Astrocyte (in vitro differentiated cells and primary cell): ENCODE results near the gene C10orf120. TPM values are rescaled to one million over a fixed set of nuclear protein-coding genes. Genes with fewer than 3 reads are reported as not detected.

Experiments
- DNase-seq: peaks from one replicate; pipeline ENCODE4 v3.0.0-alpha.2; 2010; ENCODE audit warnings: low read depth
- FAIRE-seq: peaks from 2 replicates; lab custom pipeline; 2011; peaks lifted over from hg19 to GRCh38; lab: Jason Lieb, UNC
- H2AFZ ChIP-seq: 2 replicates; pipeline ENCODE4 v1.6.0; 2012; ENCODE audit warnings: low read depth, low read length, inconsistent platforms
- H3K27ac ChIP-seq: 2 replicates; pipeline ENCODE4 v1.5.1; 2011; ENCODE audit warnings: low read depth, low read length, inconsistent platforms
- H3K27me3 ChIP-seq: 2 replicates; pipeline ENCODE4 v1.6.0; 2011; ENCODE audit warnings: low read length, inconsistent platforms; ENCODE audit not compliant: insufficient read depth
- H3K36me3 ChIP-seq: 2 replicates; pipeline ENCODE4 v1.5.1; 2011; ENCODE audit warnings: low read length, inconsistent platforms; ENCODE audit not compliant: insufficient read depth
- H3K4me1 ChIP-seq: 2 replicates; pipeline ENCODE4 v1.5.1; 2011; ENCODE audit warnings: low read length, inconsistent platforms; ENCODE audit not compliant: insufficient read depth
- H3K4me2 ChIP-seq: 2 replicates; pipeline ENCODE4 v1.6.0; 2012; ENCODE audit warnings: low read length, inconsistent platforms
- H3K4me3 ChIP-seq: 2 replicates; pipeline ENCODE4 v1.5.1; 2011; ENCODE audit warnings: low read depth, mild to moderate bottlenecking, low read length, inconsistent platforms; ENCODE audit not compliant: insufficient read depth
- H3K79me2 ChIP-seq: 2 replicates; pipeline ENCODE4 v1.6.0; 2012; ENCODE audit warnings: mild to moderate bottlenecking, low read length, inconsistent platforms; ENCODE audit not compliant: insufficient read depth
- H3K9ac ChIP-seq: 2 replicates; pipeline ENCODE4 v1.6.0; 2012; ENCODE audit warnings: mild to moderate bottlenecking, low read length, inconsistent platforms
- H3K9me3 ChIP-seq: 2 replicates; pipeline ENCODE4 v1.5.1; 2012; ENCODE audit warnings: low read depth, mild to moderate bottlenecking, low read length, inconsistent platforms; ENCODE audit not compliant: insufficient read depth
- H4K20me1 ChIP-seq: 2 replicates; pipeline ENCODE4 v1.6.0; 2012; ENCODE audit warnings: low read length, inconsistent platforms; ENCODE audit not compliant: insufficient read depth
- H3K27ac Mint-ChIP-seq: one replicate; pipeline ENCODE4 v1.8.0; 2021; ENCODE audit warnings: mild to moderate bottlenecking, mixed read lengths; ENCODE audit not compliant: unreplicated experiment
- H3K27me3 Mint-ChIP-seq: one replicate; pipeline ENCODE4 v1.8.0; 2021; ENCODE audit warnings: low read depth, mixed read lengths; ENCODE audit not compliant: unreplicated experiment
- H3K36me3 Mint-ChIP-seq: one replicate; pipeline ENCODE4 v1.8.0; 2021; ENCODE audit warnings: low read depth, mixed read lengths; ENCODE audit not compliant: unreplicated experiment
- H3K4me1 Mint-ChIP-seq: one replicate; pipeline ENCODE4 v1.8.0; 2021; ENCODE audit warnings: low read depth, mixed read lengths; ENCODE audit not compliant: unreplicated experiment
- H3K4me3 Mint-ChIP-seq: one replicate; pipeline ENCODE4 v1.8.0; 2021; ENCODE audit warnings: mild to moderate bottlenecking, moderate library complexity, mixed read lengths; ENCODE audit not compliant: unreplicated experiment
- H3K9me3 Mint-ChIP-seq: one replicate; pipeline ENCODE4 v1.8.0; 2021; ENCODE audit warnings: mild to moderate bottlenecking, mixed read lengths; ENCODE audit not compliant: unreplicated experiment
- EZH2 ChIP-seq: IDR thresholded peaks from 2 replicates; pipeline ENCODE4 v1.6.1; 2012; ENCODE audit warnings: mild to moderate bottlenecking, low read length, inconsistent platforms; ENCODE audit not compliant: insufficient read depth
- total RNA-seq: library from RNA; stranded (reverse); gene quantifications from 2 replicates; pipeline ENCODE4 v1.2.1, GENCODE V29; 2021
- TF ChIP-seq, protein P1 (sequence below): IDR thresholded peaks from 2 replicates; pipeline ENCODE4 v1.5.1; 2011; ENCODE audit warnings: low read depth, mild to moderate bottlenecking, inconsistent platforms, low read length, moderate library complexity; ENCODE audit not compliant: insufficient read depth

The C10orf120 gene
- total RNA-seq, 1 donor from 2014 or later: not detected

- DNase-seq (no peak), FAIRE-seq (no peak)
- Histone ChIP-seq H3K4me2 (no peak overlapping the region), H3K9ac (no peak overlapping the region), H3K27me3 (peaks cover 7% of the 10 kb centered on the region), H3K79me2 (no peaks in the 10 kb centered on the region), H3K9me3 (no peaks in the 10 kb centered on the region), H3K4me1 (no peaks in the 10 kb centered on the region), H2AFZ (no peak overlapping the region), H3K36me3 (no peaks in the 10 kb centered on the region), H4K20me1 (no peaks in the 10 kb centered on the region), H3K27ac (no peak overlapping the region), H3K4me3 (no peak overlapping the region)
- TF ChIP-seq, protein P1, sequence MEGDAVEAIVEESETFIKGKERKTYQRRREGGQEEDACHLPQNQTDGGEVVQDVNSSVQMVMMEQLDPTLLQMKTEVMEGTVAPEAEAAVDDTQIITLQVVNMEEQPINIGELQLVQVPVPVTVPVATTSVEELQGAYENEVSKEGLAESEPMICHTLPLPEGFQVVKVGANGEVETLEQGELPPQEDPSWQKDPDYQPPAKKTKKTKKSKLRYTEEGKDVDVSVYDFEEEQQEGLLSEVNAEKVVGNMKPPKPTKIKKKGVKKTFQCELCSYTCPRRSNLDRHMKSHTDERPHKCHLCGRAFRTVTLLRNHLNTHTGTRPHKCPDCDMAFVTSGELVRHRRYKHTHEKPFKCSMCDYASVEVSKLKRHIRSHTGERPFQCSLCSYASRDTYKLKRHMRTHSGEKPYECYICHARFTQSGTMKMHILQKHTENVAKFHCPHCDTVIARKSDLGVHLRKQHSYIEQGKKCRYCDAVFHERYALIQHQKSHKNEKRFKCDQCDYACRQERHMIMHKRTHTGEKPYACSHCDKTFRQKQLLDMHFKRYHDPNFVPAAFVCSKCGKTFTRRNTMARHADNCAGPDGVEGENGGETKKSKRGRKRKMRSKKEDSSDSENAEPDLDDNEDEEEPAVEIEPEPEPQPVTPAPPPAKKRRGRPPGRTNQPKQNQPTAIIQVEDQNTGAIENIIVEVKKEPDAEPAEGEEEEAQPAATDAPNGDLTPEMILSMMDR: no peak
- TF ChIP-seq EZH2: no peak
- H3K27ac Mint-ChIP-seq: no peak overlapping the region
- H3K4me3 Mint-ChIP-seq: no peak overlapping the region
- no peaks in the 10 kb centered on the region for H3K36me3 Mint-ChIP-seq
- H3K27me3 Mint-ChIP-seq: peaks cover 4% of the 10 kb centered on the region
- peaks cover 5% of the 10 kb centered on the region for H3K9me3 Mint-ChIP-seq
- H3K4me1 Mint-ChIP-seq: no peaks in the 10 kb centered on the region
Measured at GRCh38 chr10:122710576-122710975, 10.9 kb upstream of the C10orf120 start.

DNA sequence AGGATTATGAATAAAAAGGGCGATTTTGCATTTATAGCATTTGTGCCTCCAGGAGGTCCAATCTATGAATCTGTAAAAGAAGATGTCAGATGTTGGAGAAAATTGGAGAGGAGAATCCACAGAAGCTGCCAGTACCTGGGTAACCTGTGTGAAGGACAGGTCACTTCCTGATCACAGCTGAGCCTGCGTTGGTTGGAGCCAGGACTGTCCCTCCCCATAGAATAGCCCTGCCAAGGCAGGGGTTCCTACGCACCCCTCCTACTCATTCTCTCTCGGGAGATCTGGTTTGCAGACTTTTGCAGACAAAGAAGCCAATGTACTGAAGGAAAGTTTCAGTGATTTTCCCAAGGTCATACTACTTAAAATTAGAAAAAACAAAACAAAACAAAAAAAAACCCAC, 10.3 kb upstream of the C10orf120 start:
- no peak for FAIRE-seq

GRCh38 chr10:122707535-122707934, 7.9 kb upstream of the C10orf120 start:
- Mint-ChIP-seq H3K27ac (no peak overlapping the region), H3K9me3 (peaks cover 5% of the 10 kb centered on the region), H3K4me3 (no peak overlapping the region), H3K36me3 (no peaks in the 10 kb centered on the region), H3K4me1 (no peaks in the 10 kb centered on the region), H3K27me3 (peaks cover 4% of the 10 kb centered on the region)
- H3K36me3 ChIP-seq: no peaks in the 10 kb centered on the region
- no peaks in the 10 kb centered on the region for H3K9me3 ChIP-seq
- no peak overlapping the region for H2AFZ ChIP-seq
- H3K9ac ChIP-seq: no peak overlapping the region
- H3K4me3 ChIP-seq: no peak overlapping the region
- DNase-seq: no peak
- no peak overlapping the region for H3K4me2 ChIP-seq
- no peaks in the 10 kb centered on the region for H3K4me1 ChIP-seq
- H3K27me3 ChIP-seq: no peaks in the 10 kb centered on the region
- TF ChIP-seq EZH2: no peak
- TF ChIP-seq, protein P1: no peak
- no peak overlapping the region for H3K27ac ChIP-seq
- H4K20me1 ChIP-seq: no peaks in the 10 kb centered on the region
- H3K79me2 ChIP-seq: no peaks in the 10 kb centered on the region
- no peak for FAIRE-seq

More for the DNA sequence above, 10.3 kb upstream of the C10orf120 start:
- Histone ChIP-seq H3K79me2 (no peaks in the 10 kb centered on the region), H4K20me1 (no peaks in the 10 kb centered on the region), H3K36me3 (no peaks in the 10 kb centered on the region), H3K4me1 (no peaks in the 10 kb centered on the region), H2AFZ (no peak overlapping the region), H3K9ac (no peak overlapping the region), H3K4me3 (no peak overlapping the region), H3K27me3 (peaks cover 4% of the 10 kb centered on the region), H3K9me3 (no peaks in the 10 kb centered on the region), H3K4me2 (no peak overlapping the region), H3K27ac (no peak overlapping the region)
- Mint-ChIP-seq H3K9me3 (peaks cover 5% of the 10 kb centered on the region), H3K4me1 (no peaks in the 10 kb centered on the region), H3K27ac (no peak overlapping the region), H3K27me3 (peaks cover 4% of the 10 kb centered on the region), H3K4me3 (no peak overlapping the region), H3K36me3 (no peaks in the 10 kb centered on the region)
- no peak for TF ChIP-seq EZH2
- TF ChIP-seq, protein P1: no peak
- no peak for DNase-seq
